Suprapubic skin (tissue), 4 donors: ENCODE data around the gene LHPP. TPM values are rescaled to one million over a fixed set of nuclear protein-coding genes. Genes with fewer than 3 reads are reported as not detected.

ENCODE experiments used
- DNase-seq, 2 donors: peaks; one replicate each; pipeline ENCODE4 v3.0.0-alpha.2; 2019; ENCODE audit warnings: low spot score in 2 of 2
- H3K27ac ChIP-seq: fragments of 200-600 bp; sonication (generic); one replicate; pipeline ENCODE4 v1.5.1; 2019
- H3K27me3 ChIP-seq: fragments of 200-600 bp; sonication (generic); one replicate; pipeline ENCODE4 v1.5.1; 2019
- H3K36me3 ChIP-seq: fragments of 200-600 bp; sonication (generic); one replicate; pipeline ENCODE4 v1.5.1; 2019
- H3K4me1 ChIP-seq: fragments of 200-600 bp; sonication (generic); one replicate; pipeline ENCODE4 v1.5.1; 2019
- H3K4me3 ChIP-seq: fragments of 200-600 bp; sonication (generic); one replicate; pipeline ENCODE4 v1.5.1; 2019; ENCODE audit warnings: mild to moderate bottlenecking
- H3K9me3 ChIP-seq: fragments of 200-600 bp; sonication (generic); one replicate; pipeline ENCODE4 v1.5.1; 2019
- CTCF ChIP-seq, 2 donors: fragments of 200-600 bp in 1 of 2; fragments of 450-650 bp in 1 of 2; sonication (generic) in 1 of 2; IDR thresholded peaks; one replicate each; pipeline ENCODE4 v1.5.1; 2016 to 2019; ENCODE audit warnings: antibody characterized with exemption in 2 of 2, mild to moderate bottlenecking in 1 of 2, moderate library complexity in 1 of 2
- EP300 ChIP-seq: sonication (generic); formaldehyde crosslinking; IDR thresholded peaks from one replicate; pipeline ENCODE4 v1.6.1; 2017; ENCODE audit warnings: antibody characterized with exemption
- POLR2A ChIP-seq, 2 donors: fragments of 450-650 bp; IDR thresholded peaks; one replicate each; pipeline ENCODE4 v1.6.1; 2017; ENCODE audit warnings: antibody characterized with exemption in 2 of 2, mild to moderate bottlenecking in 2 of 2, moderate library complexity in 2 of 2
- POLR2AphosphoS5 ChIP-seq, 3 donors: sonication (generic); formaldehyde crosslinking; IDR thresholded peaks; one replicate each; pipeline ENCODE4 v1.6.1; 2017; ENCODE audit warnings: antibody characterized with exemption in 3 of 3
- WGBS: methylation state at CpG from one replicate; pipeline ENCODE4 v1.1.5; 2018; 5-methylcytosine and 5-hydroxymethylcytosine counted together
- total RNA-seq, 4 donors: library from RNA; depleted of rRNA; stranded (reverse); fragments of >200 nt; gene quantifications; one replicate each; pipeline ENCODE4 v1.1.0, GENCODE V29; 2016

Gene LHPP
- total RNA-seq, 4 donors from 2014 or later: 14.4 to 22.6 (median 15.3) TPM

- H3K9me3 ChIP-seq: no peaks in the 10 kb centered on the region
- H3K4me1 ChIP-seq: peaks cover 76% of the 10 kb centered on the region
- H3K36me3 ChIP-seq: no peaks in the 10 kb centered on the region
- no peaks in the 10 kb centered on the region for H3K27me3 ChIP-seq
- no peak overlapping the region for H3K27ac ChIP-seq
- no peak for DNase-seq
- H3K4me3 ChIP-seq: no peak overlapping the region
- 77% methylated on average over 5 of the region's 5 CpGs for WGBS
- no peak for TF ChIP-seq POLR2A (IDR thresholded peaks at IDR 0.05)
- TF ChIP-seq EP300: no peak
- no peak for TF ChIP-seq CTCF (IDR thresholded peaks at IDR 0.05)
- TF ChIP-seq POLR2AphosphoS5 (IDR thresholded peaks at IDR 0.05): no peak
These were observed 168.9 kb downstream of the LHPP start for GRCh38 chr10:124630551-124630950.

GRCh38 chr10:124632064-124632531, 170.5 kb downstream of the LHPP start:
- 67% methylated on average over 10 of the region's 19 CpGs for WGBS
- no peak for DNase-seq
- no peak overlapping the region for H3K4me3 ChIP-seq

GRCh38 chr10:124632566-124632965, 170.9 kb downstream of the LHPP start:
- H3K36me3 ChIP-seq: peaks cover 4% of the 10 kb centered on the region
- TF ChIP-seq POLR2AphosphoS5 (IDR thresholded peaks at IDR 0.05) (no peak), EP300 (no peak), CTCF (IDR thresholded peaks at IDR 0.05) (no peak), POLR2A (IDR thresholded peaks at IDR 0.05) (no peak)
- H3K27ac ChIP-seq: peak overlapping the region; percentile 84
- WGBS: 28% methylated on average over 2 of the region's 10 CpGs
- H3K4me1 ChIP-seq: peaks cover 60% of the 10 kb centered on the region
- H3K9me3 ChIP-seq: no peaks in the 10 kb centered on the region
- no peaks in the 10 kb centered on the region for H3K27me3 ChIP-seq
- no peak for DNase-seq
- no peak overlapping the region for H3K4me3 ChIP-seq

More at GRCh38 chr10:124632064-124632531, 170.5 kb downstream of the LHPP start:
- Histone ChIP-seq H3K4me1 (peaks cover 61% of the 10 kb centered on the region), H3K27ac (peak overlapping the region; percentile 84), H3K9me3 (no peaks in the 10 kb centered on the region), H3K36me3 (peaks cover 4% of the 10 kb centered on the region), H3K27me3 (no peaks in the 10 kb centered on the region)
- no peak for TF ChIP-seq EP300
- no peak for TF ChIP-seq POLR2AphosphoS5 (IDR thresholded peaks at IDR 0.05)
- TF ChIP-seq POLR2A (IDR thresholded peaks at IDR 0.05): no peak
- peak in 1 of 2 donors; percentile 38 for TF ChIP-seq CTCF (IDR thresholded peaks at IDR 0.05)

- no peaks in the 10 kb centered on the region for H3K9me3 ChIP-seq
- no peaks in the 10 kb centered on the region for H3K27me3 ChIP-seq
- WGBS: 88% methylated on average over 15 of the region's 19 CpGs
- no peak for DNase-seq
- no peak for TF ChIP-seq EP300
- TF ChIP-seq POLR2A (IDR thresholded peaks at IDR 0.05): no peak
- TF ChIP-seq POLR2AphosphoS5 (IDR thresholded peaks at IDR 0.05): no peak
- no peak for TF ChIP-seq CTCF (IDR thresholded peaks at IDR 0.05)
- H3K27ac ChIP-seq: no peak overlapping the region
- peaks cover 48% of the 10 kb centered on the region for H3K4me1 ChIP-seq
- peaks cover 4% of the 10 kb centered on the region for H3K36me3 ChIP-seq
- H3K4me3 ChIP-seq: no peak overlapping the region
These were observed 174.8 kb downstream of the LHPP start for GRCh38 chr10:124636271-124636995.

- 100% methylated on average over 3 of the region's 14 CpGs for WGBS
- no peak for TF ChIP-seq CTCF (IDR thresholded peaks at IDR 0.05)
- TF ChIP-seq POLR2AphosphoS5 (IDR thresholded peaks at IDR 0.05): no peak
- TF ChIP-seq POLR2A (IDR thresholded peaks at IDR 0.05): no peak
- TF ChIP-seq EP300: no peak
- H3K4me1 ChIP-seq: peaks cover 48% of the 10 kb centered on the region
These were observed 175.6 kb downstream of the LHPP start for GRCh38 chr10:124637091-124637700.

More at GRCh38 chr10:124637091-124637700, 175.6 kb downstream of the LHPP start:
- no peaks in the 10 kb centered on the region for H3K9me3 ChIP-seq
- H3K36me3 ChIP-seq: peaks cover 4% of the 10 kb centered on the region
- H3K27me3 ChIP-seq: no peaks in the 10 kb centered on the region
- no peak overlapping the region for H3K4me3 ChIP-seq
- no peak overlapping the region for H3K27ac ChIP-seq
- no peak for DNase-seq
